HG02981 (cell line): ENCODE data around the gene PLK2.

Experiments used
- ATAC-seq: cut with Tn5 transposase; IDR thresholded peaks from one replicate; pipeline ENCODE4 v1.9.1; 2021; ENCODE audit warnings: mild to moderate bottlenecking, moderate library complexity; ENCODE audit not compliant: unreplicated experiment

PLK2 gene

DNA sequence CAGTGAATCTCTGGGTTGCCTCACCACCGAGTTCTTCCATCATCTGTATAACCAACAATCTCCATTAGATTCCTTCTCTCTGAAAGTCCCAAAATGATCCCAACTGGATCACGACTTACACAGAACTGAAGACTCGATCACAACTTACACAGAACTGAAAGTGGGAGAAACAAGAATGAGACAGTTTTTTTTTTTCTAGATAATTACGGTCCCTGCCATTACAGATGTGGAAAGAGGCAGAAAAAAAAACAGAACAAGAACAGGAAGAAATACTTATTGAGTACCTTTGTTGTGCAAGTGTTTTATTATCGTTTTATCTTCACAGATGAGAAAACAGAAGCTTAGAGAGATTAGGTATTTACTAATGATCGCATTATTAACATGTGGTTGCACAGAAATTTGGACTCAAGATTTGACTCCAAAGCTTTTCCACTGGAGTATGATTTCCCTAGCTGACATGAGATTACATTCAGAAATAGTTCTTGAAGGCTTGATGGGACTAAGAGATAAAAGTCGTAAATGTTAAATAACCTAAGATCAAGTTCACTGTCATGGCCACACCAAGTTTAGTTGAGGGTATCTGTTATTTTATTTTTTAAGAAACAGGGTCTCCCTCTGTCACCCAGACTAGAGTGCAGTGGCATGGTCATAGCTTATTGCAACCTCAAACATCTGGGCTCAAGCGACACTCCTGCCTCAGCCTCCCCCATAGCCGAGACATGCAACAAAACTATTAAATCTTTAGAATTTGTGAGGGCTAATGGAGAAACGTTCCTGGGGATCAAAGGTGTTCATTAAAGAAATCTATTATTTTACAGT lies 8.9 kb downstream of the PLK2 start:
- no peak for ATAC-seq

DNA sequence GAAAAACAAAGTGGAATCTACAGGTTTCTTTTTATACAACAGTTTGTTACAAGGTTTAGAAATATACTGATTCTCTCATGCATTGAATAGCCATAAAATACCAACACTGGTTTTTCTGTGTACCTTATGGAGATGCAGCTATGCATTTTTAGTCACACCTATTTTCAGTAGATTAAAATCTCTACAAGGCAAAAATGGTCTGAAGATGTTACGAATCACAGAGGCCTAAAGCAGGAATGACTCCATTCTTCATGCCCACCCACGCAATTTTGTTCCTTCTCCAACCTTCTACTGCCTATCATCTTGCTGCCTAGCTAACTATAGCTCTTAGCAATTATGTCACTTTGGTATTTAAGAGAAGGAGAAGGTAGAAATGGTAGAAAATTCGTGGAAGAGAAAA lies 9.9 kb downstream of the PLK2 start:
- ATAC-seq = no peak

DNA sequence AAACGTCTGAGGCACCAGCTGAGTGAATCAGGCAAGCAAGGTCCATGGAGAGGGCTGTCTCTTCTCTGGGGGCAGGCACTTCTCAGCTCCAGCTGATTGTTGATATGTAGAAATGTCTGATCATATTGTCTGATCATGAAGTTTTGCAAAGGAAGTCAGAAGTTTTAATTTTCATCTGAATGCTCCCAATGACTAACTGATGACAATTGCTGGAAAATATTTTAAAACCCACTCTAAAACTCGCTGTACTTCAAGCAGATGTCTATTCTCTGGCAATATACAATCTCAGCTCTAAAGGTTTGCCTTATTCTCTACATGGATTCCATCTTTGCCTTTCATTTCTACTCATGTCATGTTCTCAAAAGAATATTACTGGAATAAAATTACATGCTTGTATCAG lies 12.7 kb downstream of the PLK2 start:
- no peak for ATAC-seq

DNA sequence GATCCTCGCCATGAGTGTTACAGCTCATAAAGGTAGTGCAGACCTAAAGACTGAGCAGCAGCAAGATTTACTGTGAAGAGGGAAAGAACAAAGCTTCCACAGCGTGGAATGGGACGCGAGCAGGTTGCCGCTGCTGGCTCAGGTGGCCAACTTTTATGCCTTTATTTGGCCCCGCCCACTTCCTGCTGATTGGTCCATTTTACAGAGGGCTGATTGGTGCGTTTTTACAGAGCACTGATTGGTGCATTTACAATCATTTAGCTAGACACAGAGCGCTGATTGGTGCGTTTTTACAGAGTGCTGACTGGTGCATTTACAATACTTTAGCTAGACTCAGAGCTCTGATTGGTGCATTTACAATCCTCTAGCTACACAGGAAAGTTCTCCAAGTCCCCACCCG lies 13.9 kb downstream of the PLK2 start:
- ATAC-seq = no peak

DNA sequence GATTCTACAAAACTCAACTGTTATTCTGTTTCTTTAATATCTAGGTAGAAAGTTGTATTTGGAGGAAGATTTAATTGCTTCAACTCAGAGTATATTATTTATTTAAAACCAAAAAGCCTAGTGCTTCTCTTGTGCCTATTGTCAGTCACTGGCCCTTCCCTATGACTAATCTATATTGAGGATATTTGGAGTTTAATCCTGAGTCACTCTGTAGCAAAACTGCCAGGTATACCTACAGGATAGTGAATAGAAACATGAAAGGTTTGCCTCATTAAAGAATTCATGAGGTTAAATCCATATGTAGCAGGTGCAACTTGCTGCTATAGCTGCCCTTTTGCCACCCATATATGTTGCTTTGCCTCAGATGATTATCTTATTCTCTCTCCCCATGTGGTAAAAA lies 15.1 kb downstream of the PLK2 start:
- ATAC-seq = no peak

DNA sequence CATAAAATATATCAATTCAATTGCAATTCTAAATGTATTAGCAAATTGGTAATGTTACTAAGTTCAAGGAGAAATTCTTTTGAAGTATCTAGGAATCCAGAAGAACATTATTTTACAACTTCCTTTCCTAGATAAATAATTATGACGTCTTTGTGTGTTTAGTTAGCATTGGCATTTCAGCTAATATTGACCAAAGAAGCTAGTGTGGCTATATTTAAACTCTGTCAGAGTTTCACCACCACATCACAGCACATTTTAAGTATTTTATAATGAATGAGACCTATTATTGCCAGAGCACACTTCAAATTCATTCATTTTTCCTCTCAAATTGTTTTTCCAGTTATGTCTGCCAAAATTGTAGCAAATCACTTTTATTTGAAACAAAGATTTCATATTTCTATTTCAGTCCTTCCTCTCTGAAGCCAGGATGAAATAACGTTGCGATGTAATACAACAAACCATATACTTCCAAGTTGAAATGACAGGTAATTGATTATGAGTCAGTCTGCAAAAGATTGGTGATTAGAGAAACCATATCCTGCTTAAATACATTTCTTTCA lies 18.9 kb downstream of the PLK2 start:
- ATAC-seq = no peak

DNA sequence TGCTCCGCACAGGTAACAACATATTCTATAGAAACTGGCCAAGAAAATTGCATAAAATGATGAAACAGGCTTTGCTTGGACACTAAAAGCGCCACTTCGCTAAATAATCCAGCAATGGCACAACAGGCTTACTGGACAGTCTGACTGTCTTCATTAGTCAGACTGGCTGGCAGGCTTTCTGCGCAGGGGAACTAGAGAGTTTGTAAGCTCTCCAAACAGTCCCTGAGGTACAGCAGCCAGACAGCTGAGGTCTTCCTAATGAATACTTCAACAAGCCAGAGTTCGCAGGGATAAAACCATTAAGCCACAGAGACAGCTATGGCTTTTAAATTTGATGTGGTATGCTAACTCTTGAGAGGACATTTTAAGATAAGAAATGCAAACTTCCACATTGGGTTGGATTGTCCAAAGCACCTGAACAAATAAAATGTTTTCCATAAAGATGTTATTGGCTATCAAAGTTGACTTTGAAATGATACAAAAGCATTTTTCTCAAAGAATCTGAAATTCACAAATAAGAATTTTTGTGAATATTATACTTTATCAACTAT lies 20.7 kb downstream of the PLK2 start:
- no peak for ATAC-seq

DNA sequence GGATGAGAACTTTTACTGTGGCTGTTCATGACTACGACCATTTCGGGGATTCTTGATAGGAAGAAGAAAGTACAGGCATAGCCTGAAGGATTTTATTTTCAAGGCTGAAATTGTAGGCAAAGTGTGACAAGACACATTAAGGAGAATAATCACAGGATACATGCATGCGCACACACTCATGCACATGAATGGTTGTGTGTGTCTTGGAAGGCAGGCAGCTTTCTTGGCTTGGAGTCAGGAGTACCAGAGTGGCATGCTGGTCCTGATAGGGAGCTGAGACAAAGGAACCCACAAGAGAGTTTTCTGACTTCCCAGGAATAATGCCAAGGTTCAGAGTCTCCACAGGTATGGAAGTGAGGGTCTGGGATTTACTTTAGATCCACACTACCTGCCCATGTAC lies 22.2 kb downstream of the PLK2 start:
- no peak for ATAC-seq

DNA sequence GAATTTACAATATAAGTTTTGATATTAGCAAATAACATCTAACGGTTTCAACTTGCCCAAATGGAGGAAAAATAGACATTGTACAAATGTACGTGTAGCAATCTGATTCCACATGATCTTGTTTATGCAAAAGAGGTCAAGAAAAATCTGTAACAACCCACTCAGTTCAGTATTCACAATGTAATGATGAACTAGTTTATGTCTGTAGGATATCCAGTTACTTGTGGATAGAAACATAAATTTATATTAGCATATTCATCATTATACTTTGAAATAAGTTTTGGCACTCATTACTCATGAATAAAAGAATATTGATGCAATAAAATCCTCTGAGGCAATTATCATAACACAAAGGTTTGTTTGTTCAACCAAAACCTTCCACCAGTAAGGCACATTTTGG lies 28.1 kb downstream of the PLK2 start:
- no peak for ATAC-seq

DNA sequence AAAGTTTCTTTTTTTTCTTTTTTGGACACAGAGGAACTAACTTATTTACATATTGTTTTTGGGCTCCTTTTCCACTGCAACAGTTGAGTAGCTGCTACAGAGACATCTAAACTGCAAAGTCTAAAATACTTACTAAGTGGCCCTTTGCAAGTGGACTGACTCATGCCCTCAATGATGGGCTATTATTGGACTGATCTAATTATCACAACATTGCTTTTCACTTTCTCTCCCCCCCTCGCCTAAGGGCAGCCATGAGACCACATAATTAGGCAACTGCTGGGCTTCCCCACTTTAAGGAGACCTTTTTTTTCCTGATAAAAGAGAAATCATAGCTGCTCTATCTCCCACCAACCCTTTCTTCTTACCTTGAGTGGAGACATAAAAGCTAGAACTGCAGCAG lies 47.0 kb downstream of the PLK2 start:
- no peak for ATAC-seq

DNA sequence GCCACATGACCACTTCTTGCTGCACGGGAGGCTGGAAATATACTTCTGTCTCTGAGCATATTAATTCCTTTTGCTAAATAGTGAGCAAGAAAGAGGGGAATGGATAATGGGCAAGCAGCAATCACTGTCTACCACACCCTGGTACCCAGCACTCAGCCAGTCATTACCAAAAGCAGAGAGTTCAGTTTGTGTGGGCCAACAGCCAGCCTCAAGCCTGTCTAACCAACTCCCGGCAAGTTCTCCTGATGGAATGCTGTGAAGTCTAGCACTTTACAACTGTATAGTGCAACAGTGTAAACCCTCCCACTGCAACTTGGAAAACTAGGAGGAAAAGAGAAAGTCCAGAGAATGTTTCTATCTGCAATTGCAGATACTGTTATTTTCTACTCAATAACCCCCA lies 47.8 kb downstream of the PLK2 start:
- no peak for ATAC-seq

DNA sequence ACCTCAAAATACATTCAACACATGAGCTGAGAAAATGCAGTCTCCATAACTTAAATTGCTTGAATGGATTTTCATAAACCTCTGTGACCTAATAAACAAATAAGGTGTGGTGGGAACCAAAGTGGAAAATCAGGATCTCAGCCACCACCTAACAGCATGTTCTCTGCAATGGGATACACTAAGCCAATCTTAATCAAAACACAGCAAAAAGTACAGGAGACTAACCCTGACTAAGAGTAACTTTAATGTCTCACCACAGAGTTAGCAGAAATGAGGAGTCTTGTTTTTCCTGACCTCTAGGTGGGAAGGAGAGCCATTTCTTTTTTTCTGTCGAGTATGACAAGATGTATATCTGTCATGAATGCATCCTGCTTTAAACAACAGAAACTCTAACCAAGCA lies 48.5 kb downstream of the PLK2 start:
- ATAC-seq = no peak

DNA sequence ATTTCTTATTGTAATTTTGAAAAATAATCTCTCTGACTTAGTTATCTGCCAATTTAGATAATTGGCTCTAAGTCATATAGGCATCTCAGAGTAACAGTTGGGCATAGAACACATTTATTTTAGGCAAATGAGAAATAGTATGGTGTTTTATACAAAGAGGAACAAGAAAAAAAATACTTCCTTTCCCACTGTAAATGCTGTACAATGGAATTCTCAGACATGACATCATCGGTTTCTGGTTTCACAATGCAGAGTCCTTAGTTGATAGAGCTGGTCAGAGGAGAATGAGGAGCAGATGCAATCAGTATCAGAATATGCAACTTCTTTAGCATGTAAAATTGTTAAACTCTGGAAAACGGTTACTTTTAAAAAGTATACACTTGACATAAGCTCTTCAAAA lies 49.4 kb downstream of the PLK2 start:
- ATAC-seq = no peak

DNA sequence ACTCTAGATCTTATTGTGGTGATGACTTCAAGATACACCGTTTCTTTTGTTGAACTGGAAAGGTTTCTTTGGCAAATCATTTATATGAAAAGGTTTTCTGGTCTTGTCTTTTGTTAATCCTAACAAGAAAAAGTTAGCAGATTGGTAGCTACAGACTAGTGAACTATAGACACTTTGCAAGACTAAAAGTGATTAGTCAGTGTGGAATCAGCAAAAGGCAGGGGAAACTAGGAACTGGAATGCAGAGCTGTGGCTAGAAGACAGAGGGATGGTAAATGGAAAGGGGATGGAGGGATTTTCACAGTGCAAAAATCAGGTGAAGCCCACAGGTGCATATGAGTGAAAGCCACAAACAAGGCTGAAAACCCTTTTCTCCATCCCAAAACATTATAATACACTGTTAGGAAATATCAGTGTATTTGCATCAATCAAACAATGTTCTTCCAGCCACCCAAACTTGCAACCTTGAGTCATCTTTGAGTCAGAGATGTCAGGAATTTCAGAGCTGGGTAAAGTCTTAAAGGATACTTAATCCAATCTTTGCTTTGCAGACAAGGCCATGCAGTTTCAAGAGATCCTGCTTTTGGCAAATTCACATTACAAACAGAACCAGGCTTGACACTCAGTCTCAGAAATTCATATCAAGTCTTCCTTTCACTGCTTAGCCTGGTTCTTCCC lies 52.7 kb downstream of the PLK2 start:
- ATAC-seq = no peak

DNA sequence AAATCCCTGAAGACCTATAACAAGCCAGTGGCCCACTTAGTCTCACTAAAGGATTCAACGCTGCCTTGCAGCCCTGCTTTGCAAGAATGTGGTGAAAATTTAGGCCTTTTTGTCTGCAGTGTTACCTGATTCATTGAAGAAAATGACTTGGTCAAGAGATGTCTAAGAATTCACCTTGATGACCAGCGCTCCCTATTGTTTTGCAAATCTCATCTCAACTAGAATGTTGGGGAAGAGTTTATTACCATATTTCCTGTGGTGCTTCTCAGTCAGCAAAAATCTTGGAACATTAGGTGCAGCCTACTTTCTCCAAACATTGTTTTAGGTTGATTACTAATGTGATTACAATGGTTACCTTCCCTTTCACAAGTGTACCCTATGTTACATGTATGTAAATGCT lies 53.5 kb downstream of the PLK2 start:
- ATAC-seq = no peak

DNA sequence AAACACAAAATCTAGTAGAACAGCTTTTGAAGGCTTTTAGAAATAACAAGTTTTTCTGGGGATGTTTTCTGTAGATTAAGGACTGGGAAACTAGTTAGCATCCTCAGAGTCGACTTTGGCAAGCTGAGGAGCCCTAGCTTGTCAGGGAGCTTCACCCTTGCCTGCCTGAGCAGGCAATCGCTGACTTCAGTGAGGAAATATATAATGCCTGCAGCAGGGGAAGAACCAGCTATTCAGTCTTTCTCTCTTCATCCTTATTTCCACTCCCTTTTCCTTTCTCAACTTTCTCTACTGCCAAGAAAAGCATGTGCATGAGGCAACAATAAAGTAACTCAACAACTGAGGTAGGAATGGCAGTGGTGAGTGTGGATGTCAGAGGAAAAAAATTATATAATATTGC lies 54.7 kb downstream of the PLK2 start:
- ATAC-seq = no peak

DNA sequence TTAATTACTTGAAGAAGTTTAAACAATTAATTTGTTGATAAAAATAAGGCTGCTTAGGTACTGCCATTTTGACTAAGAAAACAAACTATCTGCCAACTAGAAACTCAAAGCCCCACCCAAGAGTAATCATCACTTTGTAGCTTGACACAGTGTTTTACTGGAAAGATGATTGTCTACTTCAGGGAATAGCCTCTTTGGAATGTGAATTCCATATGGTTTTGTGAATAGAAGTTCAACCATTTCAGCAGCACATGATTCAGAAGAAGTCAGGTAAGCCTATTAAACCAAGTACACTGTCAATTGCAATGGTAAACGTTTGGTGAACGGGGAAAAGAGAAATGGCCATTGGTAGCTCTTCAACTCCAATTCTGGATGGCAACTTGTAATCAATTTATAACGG lies 55.2 kb downstream of the PLK2 start:
- no peak for ATAC-seq
